Neural progenitor cell (in vitro differentiated cells): ENCODE measurements around the gene IFRD2. TPM values are rescaled to one million over a fixed set of nuclear protein-coding genes. Genes with fewer than 3 reads are reported as not detected.

ENCODE experiments used
- DNase-seq: peaks from one replicate; pipeline ENCODE4 v3.0.0-alpha.2; 2016; ENCODE audit warnings: low spot score
- H2AFZ ChIP-seq: fragments of 200-600 bp; sonication (generic); replicated peaks from 2 replicates; pipeline ENCODE4 v1.6.1; 2016; ENCODE audit warnings: antibody characterized with exemption
- H3F3A ChIP-seq: fragments of 200-600 bp; sonication (generic); 2 replicates; pipeline ENCODE4 v1.6.1; 2016; ENCODE audit warnings: antibody characterized with exemption, low read depth
- H3K27ac ChIP-seq: fragments of 200-600 bp; sonication (generic); 2 replicates; pipeline ENCODE4 v1.5.1; 2016; ENCODE audit warnings: mild to moderate bottlenecking
- H3K27me3 ChIP-seq: fragments of 200-600 bp; sonication (generic); 2 replicates; pipeline ENCODE4 v1.6.1; 2016; ENCODE audit warnings: mild to moderate bottlenecking, moderate library complexity
- H3K36me3 ChIP-seq: fragments of 200-600 bp; sonication (generic); 2 replicates; pipeline ENCODE4 v1.5.1; 2016
- H3K4me1 ChIP-seq: fragments of 200-600 bp; sonication (generic); 2 replicates; pipeline ENCODE4 v1.6.1; 2016; ENCODE audit warnings: mixed run types
- H3K4me2 ChIP-seq: fragments of 200-600 bp; sonication (generic); 2 replicates; pipeline ENCODE4 v1.6.1; 2016
- H3K4me3 ChIP-seq: fragments of 200-600 bp; sonication (generic); 2 replicates; pipeline ENCODE4 v1.5.1; 2016
- H3K79me2 ChIP-seq: fragments of 200-600 bp; sonication (generic); 2 replicates; pipeline ENCODE4 v1.6.1; 2016; ENCODE audit warnings: low read depth
- H3K9ac ChIP-seq: fragments of 200-600 bp; sonication (generic); 2 replicates; pipeline ENCODE4 v1.6.1; 2016
- H3K9me3 ChIP-seq: fragments of 200-600 bp; sonication (generic); 2 replicates; pipeline ENCODE4 v1.5.1; 2016; ENCODE audit warnings: low read depth
- H4K20me1 ChIP-seq: fragments of 200-600 bp; sonication (generic); 2 replicates; pipeline ENCODE4 v1.6.1; 2016; ENCODE audit warnings: low read depth
- H3K27ac Mint-ChIP-seq: 3 replicates; pipeline ENCODE4 v1.8.0; 2021; ENCODE audit warnings: mixed read lengths
- H3K27me3 Mint-ChIP-seq: 2 replicates; pipeline ENCODE4 v1.8.0; 2022; ENCODE audit warnings: low read depth, mild to moderate bottlenecking, inconsistent platforms, moderate library complexity, mixed read lengths; ENCODE audit not compliant: insufficient read depth
- H3K36me3 Mint-ChIP-seq: 3 replicates; pipeline ENCODE4 v1.8.0; 2021; ENCODE audit warnings: mixed read lengths
- H3K4me1 Mint-ChIP-seq: 3 replicates; pipeline ENCODE4 v1.8.0; 2021; ENCODE audit warnings: mixed read lengths
- H3K4me3 Mint-ChIP-seq: 3 replicates; pipeline ENCODE4 v1.8.0; 2021; ENCODE audit warnings: mild to moderate bottlenecking, moderate library complexity, mixed read lengths
- H3K9me3 Mint-ChIP-seq: 3 replicates; pipeline ENCODE4 v1.8.0; 2020; ENCODE audit warnings: mixed read lengths
- CTCF ChIP-seq: fragments of 200-600 bp; sonication (generic); IDR thresholded peaks from 2 replicates; pipeline ENCODE4 v1.5.1; 2017; ENCODE audit warnings: antibody characterized with exemption, mild to moderate bottlenecking
- EZH2 ChIP-seq: fragments of 200-600 bp; sonication (generic); IDR thresholded peaks from 2 replicates; pipeline ENCODE4 v1.6.1; 2017; ENCODE audit warnings: antibody characterized with exemption, mild to moderate bottlenecking, moderate library complexity
- EZH2phosphoT487 ChIP-seq: fragments of 200-600 bp; sonication (generic); IDR thresholded peaks from 2 replicates; pipeline ENCODE4 v1.6.1; 2017; ENCODE audit warnings: antibody characterized with exemption
- total RNA-seq: library from RNA; depleted of rRNA; stranded (reverse); fragments of >200 nt; gene quantifications from 2 replicates; pipeline ENCODE4 v1.2.3, GENCODE V29; 2015; ENCODE audit warnings: low replicate concordance

Gene IFRD2
- total RNA-seq, 1 donor from 2014 or later: 26.4 TPM

GRCh38 chr3:50327129-50327528 lies 34.9 kb upstream of the IFRD2 start:
- no peak for TF ChIP-seq CTCF
- no peak for TF ChIP-seq EZH2phosphoT487
- TF ChIP-seq EZH2: no peak

GRCh38 chr3:50326182-50326541 lies 33.9 kb upstream of the IFRD2 start:
- H3K4me1 ChIP-seq: peaks cover 20% of the 10 kb centered on the region
- H3K9me3 ChIP-seq: no peaks in the 10 kb centered on the region
- Mint-ChIP-seq H3K36me3 (peaks cover 1% of the 10 kb centered on the region), H3K27ac (no peak overlapping the region), H3K27me3 (peaks cover 5% of the 10 kb centered on the region), H3K9me3 (no peaks in the 10 kb centered on the region), H3K4me1 (peaks cover 35% of the 10 kb centered on the region), H3K4me3 (peak overlapping the region; percentile 95)
- H3K27ac ChIP-seq: no peak overlapping the region
- H3K79me2 ChIP-seq: peaks cover 17% of the 10 kb centered on the region
- no peak overlapping the region for H3K4me3 ChIP-seq
- H4K20me1 ChIP-seq: peaks cover 12% of the 10 kb centered on the region
- peaks cover 42% of the 10 kb centered on the region for H3F3A ChIP-seq
- no peak for TF ChIP-seq EZH2phosphoT487
- no peak for TF ChIP-seq CTCF
- no peak for TF ChIP-seq EZH2
- H3K27me3 ChIP-seq: no peaks in the 10 kb centered on the region
- H2AFZ ChIP-seq: no peak overlapping the region
- no peak overlapping the region for H3K9ac ChIP-seq
- no peak overlapping the region for H3K4me2 ChIP-seq
- H3K36me3 ChIP-seq: no peaks in the 10 kb centered on the region
- no peak for DNase-seq

More at GRCh38 chr3:50327129-50327528, 34.9 kb upstream of the IFRD2 start:
- Mint-ChIP-seq H3K4me1 (peaks cover 35% of the 10 kb centered on the region), H3K36me3 (peaks cover 2% of the 10 kb centered on the region), H3K27ac (no peak overlapping the region), H3K9me3 (no peaks in the 10 kb centered on the region), H3K27me3 (peaks cover 6% of the 10 kb centered on the region), H3K4me3 (peak overlapping the region; percentile 95)
- Histone ChIP-seq H3K36me3 (no peaks in the 10 kb centered on the region), H2AFZ (no peak overlapping the region), H3K9me3 (no peaks in the 10 kb centered on the region), H3K9ac (peak overlapping the region; percentile 78), H3K27me3 (no peaks in the 10 kb centered on the region), H3K27ac (no peak overlapping the region), H4K20me1 (peaks cover 12% of the 10 kb centered on the region), H3F3A (peaks cover 38% of the 10 kb centered on the region), H3K4me1 (peaks cover 18% of the 10 kb centered on the region), H3K4me2 (peak overlapping the region; percentile 96), H3K79me2 (peaks cover 17% of the 10 kb centered on the region), H3K4me3 (peak overlapping the region; percentile 82)
- DNase-seq: no peak

- peaks cover 19% of the 10 kb centered on the region for H3K79me2 ChIP-seq
- no peak overlapping the region for H3K9ac ChIP-seq
- H3K27ac ChIP-seq: no peak overlapping the region
- DNase-seq: no peak
- H3K4me3 Mint-ChIP-seq: peak overlapping the region; percentile 95
- H3F3A ChIP-seq: peaks cover 44% of the 10 kb centered on the region
- no peaks in the 10 kb centered on the region for H3K36me3 Mint-ChIP-seq
- H3K27me3 ChIP-seq: no peaks in the 10 kb centered on the region
- H2AFZ ChIP-seq: no peak overlapping the region
- peaks cover 20% of the 10 kb centered on the region for H3K4me1 ChIP-seq
- H3K9me3 Mint-ChIP-seq: no peaks in the 10 kb centered on the region
- H3K4me2 ChIP-seq: no peak overlapping the region
- H3K4me3 ChIP-seq: no peak overlapping the region
- peaks cover 36% of the 10 kb centered on the region for H3K4me1 Mint-ChIP-seq
- no peaks in the 10 kb centered on the region for H3K36me3 ChIP-seq
- H3K27ac Mint-ChIP-seq: no peak overlapping the region
- no peak for TF ChIP-seq EZH2phosphoT487
- no peak for TF ChIP-seq EZH2
- TF ChIP-seq CTCF: no peak
- peaks cover 4% of the 10 kb centered on the region for H3K27me3 Mint-ChIP-seq
- peaks cover 14% of the 10 kb centered on the region for H4K20me1 ChIP-seq
- no peaks in the 10 kb centered on the region for H3K9me3 ChIP-seq
Measured at GRCh38 chr3:50325497-50326181, 33.4 kb upstream of the IFRD2 start.
